LNCaP clone FGC (cell line): ENCODE results near the gene RAB6A.

Experiments used
- DNase-seq: peaks from one replicate; pipeline ENCODE4 v3.0.0-alpha.2; 2011; ENCODE audit warnings: low read depth
- H3K4me3 ChIP-seq: 2 replicates; pipeline ENCODE4 v1.5.1; 2011; ENCODE audit warnings: mild to moderate bottlenecking, low read depth, low read length, control low read depth
- TF ChIP-seq, protein P1 (sequence below): IDR thresholded peaks from 2 replicates; pipeline ENCODE4 v1.5.1; 2012; ENCODE audit warnings: mild to moderate bottlenecking; ENCODE audit not compliant: control insufficient read depth, insufficient read depth; ENCODE audit errors: extremely low read depth

RAB6A gene

DNA sequence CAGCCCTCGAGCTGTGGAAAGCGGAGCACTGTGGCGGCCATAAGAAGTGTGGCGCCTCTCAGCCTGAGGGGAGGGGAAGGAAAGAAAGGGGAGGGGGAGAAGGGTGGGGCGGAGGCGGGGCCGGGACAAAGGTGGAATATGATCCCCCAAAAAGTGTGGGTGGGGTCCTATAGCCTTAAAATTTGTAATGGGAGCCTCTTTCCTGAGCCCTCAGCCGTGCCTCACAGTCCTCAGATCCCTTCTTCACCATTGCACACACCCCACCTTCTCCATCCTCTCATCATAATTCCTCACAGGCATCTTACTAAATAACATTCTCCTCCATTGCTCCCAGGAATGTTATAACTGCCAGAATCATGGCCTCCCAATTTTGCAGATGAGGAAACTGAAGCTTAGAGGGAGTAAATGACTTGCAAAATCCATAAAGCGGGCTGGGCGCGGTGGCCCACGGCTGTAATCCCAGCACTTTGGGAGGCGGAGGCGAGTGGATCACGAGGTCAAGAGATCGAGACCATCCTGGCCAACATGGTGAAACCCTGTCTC lies 600 bp upstream of the RAB6A start:
- TF ChIP-seq, protein P1, sequence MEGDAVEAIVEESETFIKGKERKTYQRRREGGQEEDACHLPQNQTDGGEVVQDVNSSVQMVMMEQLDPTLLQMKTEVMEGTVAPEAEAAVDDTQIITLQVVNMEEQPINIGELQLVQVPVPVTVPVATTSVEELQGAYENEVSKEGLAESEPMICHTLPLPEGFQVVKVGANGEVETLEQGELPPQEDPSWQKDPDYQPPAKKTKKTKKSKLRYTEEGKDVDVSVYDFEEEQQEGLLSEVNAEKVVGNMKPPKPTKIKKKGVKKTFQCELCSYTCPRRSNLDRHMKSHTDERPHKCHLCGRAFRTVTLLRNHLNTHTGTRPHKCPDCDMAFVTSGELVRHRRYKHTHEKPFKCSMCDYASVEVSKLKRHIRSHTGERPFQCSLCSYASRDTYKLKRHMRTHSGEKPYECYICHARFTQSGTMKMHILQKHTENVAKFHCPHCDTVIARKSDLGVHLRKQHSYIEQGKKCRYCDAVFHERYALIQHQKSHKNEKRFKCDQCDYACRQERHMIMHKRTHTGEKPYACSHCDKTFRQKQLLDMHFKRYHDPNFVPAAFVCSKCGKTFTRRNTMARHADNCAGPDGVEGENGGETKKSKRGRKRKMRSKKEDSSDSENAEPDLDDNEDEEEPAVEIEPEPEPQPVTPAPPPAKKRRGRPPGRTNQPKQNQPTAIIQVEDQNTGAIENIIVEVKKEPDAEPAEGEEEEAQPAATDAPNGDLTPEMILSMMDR = no peak
- H3K4me3 ChIP-seq = peak overlapping the region; percentile 35
- no peak for DNase-seq

DNA sequence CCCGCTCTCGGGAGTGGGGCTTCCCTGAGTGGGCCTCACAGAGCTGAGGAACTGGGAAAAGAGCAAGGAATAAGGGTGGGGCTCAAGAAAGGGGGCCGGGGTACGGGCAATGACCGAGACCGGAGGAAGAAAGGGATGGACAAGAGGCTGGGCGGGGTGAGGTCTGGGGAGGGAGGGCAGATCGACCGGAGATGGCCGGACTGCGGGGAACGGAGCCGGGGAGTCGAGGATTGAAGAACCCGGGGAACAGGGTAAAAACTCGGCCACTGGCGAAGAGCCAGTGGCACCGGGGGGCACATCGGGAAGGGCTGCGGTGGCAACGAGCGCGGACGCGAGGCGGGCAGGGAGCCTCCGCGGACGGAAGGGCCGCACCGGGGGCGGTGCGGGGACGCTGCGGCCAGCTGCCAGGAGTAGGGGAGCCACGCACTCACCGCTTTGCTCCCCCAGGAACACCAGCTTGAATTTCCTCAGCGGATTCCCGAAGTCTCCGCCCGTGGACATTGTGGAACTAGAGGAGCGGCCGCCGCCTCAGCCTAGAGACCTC lies 667 bp downstream of the RAB6A start:
- no peak for DNase-seq

DNA sequence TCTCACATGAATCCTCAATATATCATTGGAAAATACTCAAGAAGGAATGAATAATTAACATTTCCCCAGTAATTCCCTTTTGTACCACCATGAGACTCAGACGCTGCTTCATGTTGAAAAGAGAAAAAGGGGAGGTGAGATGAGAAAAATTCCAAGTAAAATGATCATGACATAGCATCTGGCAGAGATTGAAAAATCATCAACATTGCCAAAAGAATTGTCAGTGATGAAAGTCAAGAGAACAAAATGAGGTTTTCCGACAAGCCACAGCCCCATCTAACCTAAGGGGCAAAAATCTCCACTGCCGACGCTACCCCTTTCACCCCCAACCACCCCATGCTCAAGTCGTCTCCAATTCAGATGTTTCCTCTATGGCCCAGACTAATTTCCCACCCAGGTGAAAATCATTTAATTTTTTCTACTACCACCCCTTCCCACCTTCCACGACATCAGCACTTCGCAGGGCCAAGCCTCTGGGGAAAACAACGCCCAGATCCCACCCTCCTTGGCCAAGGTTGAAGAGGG lies 1.2 kb downstream of the RAB6A start:
- DNase-seq = no peak
- peak overlapping the region; percentile 90 for H3K4me3 ChIP-seq
- TF ChIP-seq, protein P1 = no peak

More for the DNA sequence above, 667 bp downstream of the RAB6A start:
- peak overlapping the region; percentile 90 for H3K4me3 ChIP-seq
- TF ChIP-seq, protein P1 = no peak

DNA sequence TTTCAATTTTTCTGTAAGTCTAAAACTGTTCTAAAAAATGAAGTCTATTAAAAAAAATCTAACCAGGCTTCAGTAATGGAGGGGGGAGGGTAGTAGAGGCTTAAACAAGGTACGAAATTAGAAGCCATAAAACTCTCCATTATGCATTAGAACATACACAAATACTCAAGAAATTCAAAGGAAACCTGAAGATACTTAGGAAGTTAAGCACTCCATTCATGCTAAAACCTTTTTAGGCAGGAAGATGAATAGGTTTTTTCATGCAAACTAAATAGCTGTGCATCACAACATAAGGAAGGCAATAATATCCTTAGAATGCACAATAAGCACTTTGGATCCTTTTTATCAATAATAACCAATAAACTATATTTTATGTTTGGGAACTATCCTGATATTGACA lies 2.4 kb downstream of the RAB6A start:
- no peak for DNase-seq
- H3K4me3 ChIP-seq = no peak overlapping the region
- TF ChIP-seq, protein P1 = no peak

DNA sequence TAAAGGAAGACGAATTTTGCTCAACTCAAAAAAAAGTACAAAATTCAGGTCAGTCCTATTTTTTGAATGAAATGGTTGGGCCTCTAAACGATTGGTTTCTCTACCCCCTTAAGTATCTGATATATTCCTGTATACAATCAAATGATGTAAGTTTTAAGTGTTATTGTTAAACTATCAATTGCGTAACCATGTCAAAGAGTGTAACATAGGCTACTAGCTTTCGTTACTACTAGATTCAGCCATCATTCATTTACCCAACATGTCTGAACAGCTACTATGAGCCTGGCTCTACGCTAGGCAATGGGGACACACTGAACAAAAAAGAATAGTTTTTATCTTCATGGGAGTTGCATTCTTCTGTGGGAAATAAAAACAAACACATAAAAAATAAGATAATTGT lies 3.3 kb downstream of the RAB6A start:
- TF ChIP-seq, protein P1 = no peak
- no peak for DNase-seq
- H3K4me3 ChIP-seq = no peak overlapping the region

DNA sequence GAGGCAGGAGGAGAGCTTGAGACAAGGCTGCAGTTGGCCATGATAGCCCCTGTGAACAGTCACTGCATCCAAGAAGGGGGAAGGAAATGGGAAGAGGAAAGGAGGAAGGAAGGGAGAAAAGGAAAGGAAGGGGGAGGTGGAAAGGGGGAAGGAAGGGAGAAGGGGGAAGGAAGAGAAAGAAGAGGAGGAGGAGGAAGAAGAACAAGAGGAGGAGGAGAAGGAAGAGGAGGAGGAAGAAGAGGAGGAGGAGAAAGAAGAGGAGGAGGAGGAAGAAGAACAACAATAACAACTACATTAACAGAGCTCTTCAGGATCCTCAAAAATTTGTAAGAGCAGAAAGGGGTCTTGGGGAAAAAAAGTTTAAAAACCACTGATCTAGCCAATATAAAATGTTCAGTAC lies 5.2 kb downstream of the RAB6A start:
- TF ChIP-seq, protein P1 = no peak
- DNase-seq = no peak
- no peak overlapping the region for H3K4me3 ChIP-seq

DNA sequence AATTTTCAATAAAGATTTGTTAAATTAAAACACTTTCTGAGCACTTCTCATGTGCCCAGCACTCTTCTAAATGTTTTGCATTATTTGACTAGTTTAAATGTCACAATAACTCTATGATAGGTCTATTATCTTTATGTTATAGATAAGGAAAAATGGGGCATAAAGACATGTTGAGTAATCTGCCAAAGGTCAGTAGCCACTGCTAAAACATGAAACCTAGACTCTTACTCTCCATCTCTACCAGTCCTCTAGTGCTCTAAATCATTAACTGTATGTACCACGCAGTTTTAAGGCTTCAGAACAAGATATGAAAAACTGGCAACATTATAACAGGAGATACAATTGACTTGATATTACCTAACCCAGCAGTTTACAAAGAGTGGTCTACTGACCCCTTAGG lies 6.9 kb downstream of the RAB6A start:
- no peak overlapping the region for H3K4me3 ChIP-seq
- TF ChIP-seq, protein P1 = no peak
- no peak for DNase-seq
